IPS-20b (cell line): ENCODE results near the gene PTPRM.

ENCODE experiments used
- H3K27ac ChIP-seq: one replicate; pipeline ENCODE4 v1.5.1; 2013; ENCODE audit warnings: low read length
- H3K27me3 ChIP-seq: 2 replicates; pipeline ENCODE4 v1.6.1; 2013; ENCODE audit warnings: mild to moderate bottlenecking, low read length, inconsistent platforms; ENCODE audit not compliant: insufficient read depth
- H3K36me3 ChIP-seq: 2 replicates; pipeline ENCODE4 v1.6.1; 2013; ENCODE audit warnings: low read depth, mild to moderate bottlenecking, inconsistent platforms, low read length, moderate library complexity; ENCODE audit not compliant: insufficient read depth
- H3K4me1 ChIP-seq: 2 replicates; pipeline ENCODE4 v1.6.1; 2013; ENCODE audit warnings: mild to moderate bottlenecking, control low read depth, inconsistent platforms, low read length, moderate library complexity; ENCODE audit not compliant: insufficient read depth
- H3K4me3 ChIP-seq: 2 replicates; pipeline ENCODE4 v1.5.1; 2013; ENCODE audit warnings: mild to moderate bottlenecking, low read length, inconsistent platforms
- H3K9ac ChIP-seq: 2 replicates; pipeline ENCODE4 v1.6.1; 2013; ENCODE audit warnings: low read depth, mild to moderate bottlenecking, inconsistent platforms, low read length, moderate library complexity
- H3K9me3 ChIP-seq: 2 replicates; pipeline ENCODE4 v1.6.1; 2013; ENCODE audit warnings: mild to moderate bottlenecking, low read depth, low read length, inconsistent platforms; ENCODE audit not compliant: insufficient read depth

PTPRM gene

DNA sequence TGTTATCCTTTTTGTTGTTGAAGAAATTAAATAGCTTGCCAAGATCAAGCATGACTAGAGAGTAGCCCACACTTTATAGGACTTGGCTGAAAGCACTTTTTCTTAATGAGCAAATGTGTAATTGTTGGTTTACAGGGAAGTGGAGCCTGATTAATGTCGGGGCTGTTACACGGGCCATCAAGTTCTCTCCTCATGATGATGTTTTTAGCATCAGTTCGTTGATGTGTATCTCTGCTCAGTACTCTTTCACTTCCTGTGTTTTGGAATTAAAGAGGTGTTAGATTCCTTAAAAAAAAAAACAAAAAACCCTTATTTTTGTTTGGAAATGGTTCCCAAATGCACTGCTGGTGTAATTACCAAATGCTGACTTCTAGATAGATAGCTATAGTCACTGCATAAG lies 114.2 kb downstream of the PTPRM start:
- no peak overlapping the region for H3K4me3 ChIP-seq
- no peaks in the 10 kb centered on the region for H3K36me3 ChIP-seq
- no peak overlapping the region for H3K27ac ChIP-seq
- no peak overlapping the region for H3K9ac ChIP-seq
- no peaks in the 10 kb centered on the region for H3K27me3 ChIP-seq
- H3K9me3 ChIP-seq, result no peaks in the 10 kb centered on the region
- peaks cover 5% of the 10 kb centered on the region; the same call in 1 of the 2 replicates for H3K4me1 ChIP-seq

- Histone ChIP-seq H3K9me3 (no peaks in the 10 kb centered on the region), H3K4me1 (peaks cover 5% of the 10 kb centered on the region; the same call in 1 of the 2 replicates), H3K36me3 (no peaks in the 10 kb centered on the region), H3K4me3 (no peak overlapping the region), H3K27ac (no peak overlapping the region), H3K27me3 (no peaks in the 10 kb centered on the region), H3K9ac (no peak overlapping the region)
Observed at GRCh38 chr18:7682321-7682720, 115.2 kb downstream of the PTPRM start.

DNA sequence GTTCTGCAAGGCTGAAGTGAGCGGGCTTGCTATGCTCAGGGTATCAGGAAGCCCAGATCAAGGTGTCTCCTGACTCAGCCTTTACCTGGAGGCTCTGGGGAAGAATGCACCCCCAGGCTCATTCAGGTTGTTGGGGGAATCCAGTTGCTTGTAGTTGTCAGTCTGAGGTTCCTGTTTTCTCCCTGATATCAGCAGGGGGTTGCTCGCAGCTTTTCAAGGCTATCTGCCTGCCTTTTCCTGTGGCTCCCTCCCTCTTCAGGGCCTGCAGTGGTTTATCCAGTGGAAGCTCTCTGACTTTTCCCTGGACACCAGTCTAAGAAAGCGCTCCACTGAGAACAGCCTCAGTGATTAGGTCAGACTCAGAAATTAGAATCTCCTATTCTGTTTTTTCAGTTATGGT lies 116.6 kb downstream of the PTPRM start:
- Histone ChIP-seq H3K36me3 (no peaks in the 10 kb centered on the region), H3K9ac (no peak overlapping the region), H3K9me3 (no peaks in the 10 kb centered on the region), H3K27ac (no peak overlapping the region), H3K4me1 (peaks cover 5% of the 10 kb centered on the region; the same call in 1 of the 2 replicates), H3K4me3 (no peak overlapping the region), H3K27me3 (no peaks in the 10 kb centered on the region)

DNA sequence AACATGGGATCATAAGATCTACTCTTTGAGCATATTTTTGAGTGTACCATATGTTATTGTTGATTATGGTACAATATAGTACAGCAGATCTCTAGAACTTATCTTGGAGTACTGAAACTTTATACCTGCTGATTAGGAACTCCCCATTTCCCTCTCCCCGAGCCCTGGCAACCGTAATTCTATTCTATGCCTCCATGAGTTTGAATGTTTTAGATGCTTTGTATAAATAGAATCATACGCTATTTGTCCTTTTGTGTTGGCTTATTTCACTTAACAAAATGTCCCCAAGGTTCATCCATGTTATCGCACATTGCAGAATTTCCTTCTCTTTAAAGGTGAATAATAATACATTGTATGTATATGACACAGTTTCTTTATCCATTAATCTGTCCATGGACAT lies 117.2 kb downstream of the PTPRM start:
- no peak overlapping the region for H3K4me3 ChIP-seq
- H3K27me3 ChIP-seq, result no peaks in the 10 kb centered on the region
- no peaks in the 10 kb centered on the region for H3K36me3 ChIP-seq
- no peak overlapping the region for H3K27ac ChIP-seq
- H3K9ac ChIP-seq, result no peak overlapping the region
- H3K4me1 ChIP-seq, result peaks cover 5% of the 10 kb centered on the region; the same call in 1 of the 2 replicates
- no peaks in the 10 kb centered on the region for H3K9me3 ChIP-seq

DNA sequence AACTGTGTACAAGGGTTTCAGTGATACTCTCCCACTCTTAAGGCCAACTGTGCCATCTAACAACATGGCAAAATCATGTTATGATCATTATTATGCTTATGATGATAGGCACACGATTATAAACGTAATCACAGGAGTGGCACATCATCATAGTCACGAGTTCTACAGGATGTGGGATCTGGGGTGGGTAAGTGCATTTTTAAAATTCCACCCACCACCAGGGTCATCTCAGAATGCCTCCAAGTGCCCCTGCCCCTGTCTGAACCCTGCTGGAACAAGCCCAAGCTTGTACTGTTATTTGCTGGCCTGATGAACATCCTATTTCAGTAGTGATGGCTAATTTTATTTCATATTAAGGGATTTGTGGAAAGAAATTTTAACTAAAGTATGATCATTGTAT lies 117.8 kb downstream of the PTPRM start:
- no peak overlapping the region for H3K9ac ChIP-seq
- H3K27ac ChIP-seq, result no peak overlapping the region
- H3K36me3 ChIP-seq, result no peaks in the 10 kb centered on the region
- no peaks in the 10 kb centered on the region for H3K27me3 ChIP-seq
- H3K9me3 ChIP-seq, result no peaks in the 10 kb centered on the region
- no peak overlapping the region for H3K4me3 ChIP-seq
- H3K4me1 ChIP-seq, result peaks cover 5% of the 10 kb centered on the region; the same call in 1 of the 2 replicates

DNA sequence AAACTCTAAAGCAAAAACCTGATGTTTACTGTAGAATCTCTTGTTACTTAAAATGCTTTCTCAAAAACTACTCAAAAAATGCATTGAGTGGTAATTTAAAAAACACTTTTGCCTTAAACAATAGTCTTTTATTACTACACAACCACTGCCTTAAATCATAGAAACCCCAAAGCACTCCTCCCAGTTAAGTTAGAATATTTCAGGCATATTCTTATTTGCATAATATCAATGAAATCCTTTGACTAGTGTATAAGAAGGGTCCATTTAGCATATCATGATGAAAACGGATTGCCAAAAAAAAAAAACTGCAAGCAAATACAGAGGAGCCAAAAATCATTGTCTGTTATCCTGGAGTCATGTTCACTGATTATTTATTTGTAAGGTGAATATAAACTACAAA lies 119.2 kb downstream of the PTPRM start:
- Histone ChIP-seq H3K4me1 (peaks cover 5% of the 10 kb centered on the region; the same call in 1 of the 2 replicates), H3K27me3 (no peaks in the 10 kb centered on the region), H3K4me3 (no peak overlapping the region), H3K36me3 (no peaks in the 10 kb centered on the region), H3K9me3 (no peaks in the 10 kb centered on the region), H3K27ac (no peak overlapping the region), H3K9ac (no peak overlapping the region)

DNA sequence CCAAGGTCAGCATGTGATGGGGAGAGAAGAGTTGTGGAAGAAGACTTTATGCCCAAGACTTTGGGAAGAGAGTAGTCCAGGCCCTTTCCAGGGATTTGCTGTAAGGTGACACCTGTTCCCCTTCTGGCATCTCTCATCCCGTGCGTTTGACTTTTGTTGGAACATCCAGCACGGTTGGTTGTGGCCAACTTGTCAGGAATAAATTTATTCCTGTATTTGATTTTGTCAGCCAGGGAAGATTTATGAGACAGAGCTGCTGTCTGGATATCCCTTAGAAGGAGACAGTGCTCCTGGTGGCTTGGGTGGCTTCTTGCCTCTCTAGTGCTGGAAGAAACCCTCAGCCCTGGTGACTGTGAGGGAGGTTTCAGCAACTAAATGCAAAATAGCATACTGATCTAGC lies 121.5 kb downstream of the PTPRM start:
- Histone ChIP-seq H3K36me3 (no peaks in the 10 kb centered on the region), H3K27me3 (no peaks in the 10 kb centered on the region), H3K4me3 (no peak overlapping the region), H3K4me1 (peaks cover 1% of the 10 kb centered on the region; the same call in 1 of the 2 replicates), H3K9ac (no peak overlapping the region), H3K9me3 (no peaks in the 10 kb centered on the region), H3K27ac (no peak overlapping the region)

GRCh38 chr18:7691206-7691605 lies 124.1 kb downstream of the PTPRM start:
- Histone ChIP-seq H3K27ac (no peak overlapping the region), H3K4me1 (no peaks in the 10 kb centered on the region), H3K4me3 (no peak overlapping the region), H3K9ac (no peak overlapping the region), H3K27me3 (no peaks in the 10 kb centered on the region), H3K36me3 (no peaks in the 10 kb centered on the region), H3K9me3 (no peaks in the 10 kb centered on the region)

DNA sequence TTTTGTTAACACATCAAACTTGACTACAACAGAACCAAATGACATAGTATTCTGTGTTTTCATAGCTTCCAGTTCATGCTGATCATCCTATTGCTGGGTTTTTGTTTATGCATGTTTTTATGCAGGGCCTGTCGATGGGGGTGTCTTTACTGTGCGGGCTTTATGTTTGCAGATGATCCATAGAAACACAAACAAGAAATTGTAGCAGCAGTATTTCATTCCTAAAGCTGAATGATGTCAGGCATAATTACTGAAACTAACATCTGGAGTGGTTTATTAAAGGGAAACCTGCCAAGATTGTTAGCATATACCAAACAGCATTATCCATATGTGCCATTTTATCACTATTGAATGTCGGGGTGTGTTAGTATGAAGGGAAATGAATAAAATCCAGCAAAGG lies 129.7 kb downstream of the PTPRM start:
- H3K36me3 ChIP-seq, result no peaks in the 10 kb centered on the region
- H3K4me1 ChIP-seq, result no peaks in the 10 kb centered on the region
- no peak overlapping the region for H3K9ac ChIP-seq
- H3K9me3 ChIP-seq, result no peaks in the 10 kb centered on the region
- H3K27ac ChIP-seq, result no peak overlapping the region
- H3K4me3 ChIP-seq, result no peak overlapping the region
- no peaks in the 10 kb centered on the region for H3K27me3 ChIP-seq

DNA sequence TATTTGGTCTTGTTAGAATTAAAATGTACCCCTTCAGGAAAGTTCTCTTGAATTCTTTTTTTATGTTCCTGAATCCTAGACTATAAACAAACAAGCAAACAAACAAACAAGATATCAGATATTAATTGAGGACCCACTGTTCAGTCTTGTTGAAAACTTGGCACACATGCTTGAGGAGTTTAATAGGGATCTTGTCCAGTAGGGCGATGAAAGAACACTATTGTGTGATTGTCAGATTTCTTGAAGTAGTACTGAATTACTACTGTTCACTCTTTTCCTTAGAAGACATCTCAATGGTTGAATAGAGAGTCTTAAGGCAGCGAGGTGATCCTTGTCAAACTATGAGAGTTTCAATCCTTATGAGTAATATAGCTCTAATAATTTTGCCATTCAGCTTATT lies 130.2 kb downstream of the PTPRM start:
- H3K27me3 ChIP-seq, result no peaks in the 10 kb centered on the region
- H3K4me3 ChIP-seq, result no peak overlapping the region
- H3K27ac ChIP-seq, result no peak overlapping the region
- H3K4me1 ChIP-seq, result no peaks in the 10 kb centered on the region
- H3K36me3 ChIP-seq, result no peaks in the 10 kb centered on the region
- no peaks in the 10 kb centered on the region for H3K9me3 ChIP-seq
- no peak overlapping the region for H3K9ac ChIP-seq

DNA sequence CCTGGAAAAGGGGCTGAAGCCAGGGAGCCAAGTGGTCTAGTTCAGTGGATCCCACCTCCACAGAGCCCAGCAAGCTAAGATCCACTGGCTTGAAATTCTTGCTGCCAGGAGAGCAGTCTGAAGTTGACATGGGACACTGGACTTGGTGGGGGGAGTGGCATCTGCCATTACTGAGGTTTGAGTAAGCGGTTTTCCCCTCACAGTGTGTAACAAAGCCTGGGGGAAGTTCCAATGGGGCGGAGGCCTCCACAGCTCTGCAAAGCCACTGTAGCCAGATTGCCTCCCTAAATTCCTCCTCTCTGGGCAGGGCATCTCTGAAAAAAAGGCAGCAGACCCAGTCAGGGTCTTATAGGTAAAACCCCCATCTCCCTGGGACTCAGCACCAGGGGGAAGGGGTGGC lies 144.4 kb downstream of the PTPRM start:
- Histone ChIP-seq H3K36me3 (no peaks in the 10 kb centered on the region), H3K4me3 (no peak overlapping the region), H3K27ac (no peak overlapping the region), H3K9ac (no peak overlapping the region), H3K4me1 (no peaks in the 10 kb centered on the region; the same call in 1 of the 2 replicates), H3K9me3 (no peaks in the 10 kb centered on the region), H3K27me3 (no peaks in the 10 kb centered on the region)

GRCh38 chr18:7720395-7720794 lies 153.3 kb downstream of the PTPRM start:
- H3K27me3 ChIP-seq, result no peaks in the 10 kb centered on the region
- peaks cover 18% of the 10 kb centered on the region for H3K4me1 ChIP-seq
- H3K9ac ChIP-seq, result no peak overlapping the region
- no peak overlapping the region for H3K27ac ChIP-seq
- H3K4me3 ChIP-seq, result no peak overlapping the region
- no peaks in the 10 kb centered on the region for H3K36me3 ChIP-seq
- H3K9me3 ChIP-seq, result no peaks in the 10 kb centered on the region

- peaks cover 21% of the 10 kb centered on the region for H3K4me1 ChIP-seq
- no peaks in the 10 kb centered on the region for H3K36me3 ChIP-seq
Observed at GRCh38 chr18:7721532-7721931, 154.4 kb downstream of the PTPRM start.

More at GRCh38 chr18:7721532-7721931, 154.4 kb downstream of the PTPRM start:
- no peak overlapping the region for H3K4me3 ChIP-seq
- no peak overlapping the region for H3K9ac ChIP-seq
- no peaks in the 10 kb centered on the region for H3K27me3 ChIP-seq
- no peaks in the 10 kb centered on the region for H3K9me3 ChIP-seq
- no peak overlapping the region for H3K27ac ChIP-seq
